AG08395 (cell line): ENCODE results near the gene KIAA1549.
A peak's percentile ranks its signal among the peaks of the same experiment; 100 is the strongest.
"Not testable (repeated sequence)": the region's sequence is repeated elsewhere in the genome, so short reads cannot be mapped to it uniquely, and the experiment has no call there.

Experiments
- DNase-seq: peaks from one replicate; pipeline ENCODE4 v3.0.0; 2012; ENCODE audit warnings: mixed read lengths, low spot score

Gene KIAA1549

GRCh38 chr7:138981332-138982203, at the start of gene KIAA1549:
Gene KIAA1549, minus strand, starts transcription at chr7:138981389. Its CDS starts 120 bp downstream, at chr7:138981269.
- peak; percentile 86 for DNase-seq

GRCh38 chr7:139029353-139029752, 48.2 kb upstream of the KIAA1549 start:
- DNase-seq = no peak

GRCh38 chr7:139026551-139026950, 45.4 kb upstream of the KIAA1549 start:
- no peak for DNase-seq

- DNase-seq = not testable (repeated sequence)
These were observed 44.7 kb upstream of the KIAA1549 start for GRCh38 chr7:139025861-139026260.

GRCh38 chr7:139023076-139023475, 41.9 kb upstream of the KIAA1549 start:
- DNase-seq = peak; percentile 16

GRCh38 chr7:139022286-139022685, 41.1 kb upstream of the KIAA1549 start:
- no peak for DNase-seq

GRCh38 chr7:139018910-139019309, 37.7 kb upstream of the KIAA1549 start:
- no peak for DNase-seq

GRCh38 chr7:139016931-139017511, 35.8 kb upstream of the KIAA1549 start:
- peak; percentile 87 for DNase-seq

- no peak for DNase-seq
These were observed 30.2 kb upstream of the KIAA1549 start for GRCh38 chr7:139011373-139011772.

GRCh38 chr7:139004321-139005090, 23.3 kb upstream of the KIAA1549 start:
- no peak for DNase-seq

GRCh38 chr7:138999414-138999813, 18.2 kb upstream of the KIAA1549 start:
- DNase-seq = no peak

- peak; percentile 83 for DNase-seq
These were observed 10.9 kb upstream of the KIAA1549 start for GRCh38 chr7:138992052-138992531.

GRCh38 chr7:138987686-138988085, 6.5 kb upstream of the KIAA1549 start:
- no peak for DNase-seq

- no peak for DNase-seq
These were observed 1.0 kb upstream of the KIAA1549 start for GRCh38 chr7:138982204-138982623.

GRCh38 chr7:138980563-138981291, 462 bp downstream of the KIAA1549 start:
- DNase-seq = no peak

GRCh38 chr7:138979988-138980562, 1.1 kb downstream of the KIAA1549 start:
- no peak for DNase-seq

- DNase-seq = peak; percentile 26
These were observed 1.8 kb downstream of the KIAA1549 start for GRCh38 chr7:138979226-138979979.

- DNase-seq = no peak
These were observed 2.5 kb downstream of the KIAA1549 start for GRCh38 chr7:138978541-138979184.

GRCh38 chr7:138976161-138976560, 5.0 kb downstream of the KIAA1549 start:
- DNase-seq = not testable (repeated sequence)
